ENCODE data around the gene GRXCR2. TPM values are rescaled to one million over a fixed set of nuclear protein-coding genes. Genes with fewer than 3 reads are reported as not detected.
A peak's percentile ranks its signal among the peaks of the same experiment; 100 is the strongest.

GRXCR2 gene
- total and polyA plus RNA-seq, 4 experiments from 2014 or later, result not detected

- Mint-ChIP-seq H3K4me3 (no peak overlapping the region), H3K4me1 (peaks cover 0 to 1% (median 0%) of the 10 kb centered on the region in 4 donors), H3K36me3 (no peaks in the 10 kb centered on the region), H3K27ac (no peak overlapping the region), H3K27me3 (peaks cover 4 to 8% of the 10 kb centered on the region in 2 donors), H3K9me3 (peaks cover 0 to 6% (median 0%) of the 10 kb centered on the region in 8 donors)
- no peak overlapping the region for H3K4me3 ChIP-seq (ENCODE audit: low read length in 2 of 2)
- H3K9me3 ChIP-seq (ENCODE audit: control insufficient read depth in 1 of 2, low read length in 2 of 2), result no peaks in the 10 kb centered on the region
- DNase-seq, result no peak
- no peaks in the 10 kb centered on the region for H3K27me3 ChIP-seq (ENCODE audit: insufficient read depth, low read length)
- H3K4me1 ChIP-seq (ENCODE audit: insufficient read depth, low read length), result peaks cover 6% of the 10 kb centered on the region
- no peak overlapping the region for H3K27ac ChIP-seq (ENCODE audit: low read depth, low read length)
- CTCF ChIA-PET (ENCODE audit: partially characterized antibody), result no interaction called here
- H3K36me3 ChIP-seq (ENCODE audit: insufficient read depth, low read length), result no peaks in the 10 kb centered on the region
- intact Hi-C loops (cut with micrococcal nuclease), result no loop called here
- POLR2A ChIA-PET (ENCODE audit: partially characterized antibody), result no interaction called here
These were observed 13.4 kb downstream of the GRXCR2 start for GRCh38 chr5:145859453-145859852.

GRCh38 chr5:145858959-145859358 is 13.9 kb downstream of the GRXCR2 start:
- POLR2A ChIA-PET (ENCODE audit: partially characterized antibody), result no interaction called here
- CTCF ChIA-PET (ENCODE audit: partially characterized antibody), result no interaction called here
- Histone ChIP-seq H3K9me3 (ENCODE audit: control insufficient read depth in 1 of 2, low read length in 2 of 2) (no peaks in the 10 kb centered on the region), H3K27ac (ENCODE audit: low read depth, low read length) (no peak overlapping the region), H3K4me3 (ENCODE audit: low read length in 2 of 2) (no peak overlapping the region), H3K4me1 (ENCODE audit: insufficient read depth, low read length) (peaks cover 6% of the 10 kb centered on the region), H3K36me3 (ENCODE audit: insufficient read depth, low read length) (no peaks in the 10 kb centered on the region), H3K27me3 (ENCODE audit: insufficient read depth, low read length) (no peaks in the 10 kb centered on the region)
- intact Hi-C loops (cut with micrococcal nuclease), result no loop called here
- DNase-seq, result no peak
- no peaks in the 10 kb centered on the region for H3K36me3 Mint-ChIP-seq
- H3K27me3 Mint-ChIP-seq, result peaks cover 2 to 7% of the 10 kb centered on the region in 2 donors
- peaks cover 0 to 1% (median 0%) of the 10 kb centered on the region in 4 donors for H3K4me1 Mint-ChIP-seq
- no peak overlapping the region for H3K4me3 Mint-ChIP-seq
- H3K27ac Mint-ChIP-seq, result no peak overlapping the region
- H3K9me3 Mint-ChIP-seq, result peaks cover 0 to 5% (median 0%) of the 10 kb centered on the region in 8 donors

- Histone ChIP-seq H3K4me3 (ENCODE audit: low read length in 2 of 2) (no peak overlapping the region), H3K27ac (ENCODE audit: low read depth, low read length) (no peak overlapping the region), H3K27me3 (ENCODE audit: insufficient read depth, low read length) (no peaks in the 10 kb centered on the region), H3K36me3 (ENCODE audit: insufficient read depth, low read length) (no peaks in the 10 kb centered on the region), H3K9me3 (ENCODE audit: control insufficient read depth in 1 of 2, low read length in 2 of 2) (no peaks in the 10 kb centered on the region), H3K4me1 (ENCODE audit: insufficient read depth, low read length) (peaks cover 6% of the 10 kb centered on the region)
- Mint-ChIP-seq H3K4me1 (peaks cover 0 to 1% (median 0%) of the 10 kb centered on the region in 4 donors), H3K27ac (no peak overlapping the region), H3K9me3 (peaks cover 0 to 1% (median 0%) of the 10 kb centered on the region in 8 donors), H3K36me3 (no peaks in the 10 kb centered on the region), H3K27me3 (peaks cover 0 to 6% of the 10 kb centered on the region in 2 donors), H3K4me3 (peak overlapping the region in 6 of 8 donors; percentile 21 to 63 (median 56))
- intact Hi-C loops (cut with micrococcal nuclease), result no loop called here
- no peak for DNase-seq
- CTCF ChIA-PET (ENCODE audit: partially characterized antibody), result interaction anchor here (0.6 to 1.1 kb wide), 2 partner anchors 9 to 30 kb away, joined by 3 read pairs; no protein-coding TSS in a partner anchor
- POLR2A ChIA-PET (ENCODE audit: partially characterized antibody), result no interaction called here
These were observed 16.5 kb downstream of the GRXCR2 start for GRCh38 chr5:145856285-145856818.

- H3K4me3 Mint-ChIP-seq, result peak overlapping the region in 1 of 8 donors; percentile 61
- peaks cover 0 to 1% (median 0%) of the 10 kb centered on the region in 8 donors for H3K9me3 Mint-ChIP-seq
- Histone ChIP-seq H3K27ac (ENCODE audit: low read depth, low read length) (no peak overlapping the region), H3K4me3 (ENCODE audit: low read length in 2 of 2) (no peak overlapping the region), H3K4me1 (ENCODE audit: insufficient read depth, low read length) (peaks cover 6% of the 10 kb centered on the region), H3K36me3 (ENCODE audit: insufficient read depth, low read length) (no peaks in the 10 kb centered on the region), H3K27me3 (ENCODE audit: insufficient read depth, low read length) (no peaks in the 10 kb centered on the region), H3K9me3 (ENCODE audit: control insufficient read depth in 1 of 2, low read length in 2 of 2) (no peaks in the 10 kb centered on the region)
- H3K27me3 Mint-ChIP-seq, result peaks cover 0 to 4% of the 10 kb centered on the region in 2 donors
- peaks cover 0 to 1% (median 0%) of the 10 kb centered on the region in 4 donors for H3K4me1 Mint-ChIP-seq
- H3K36me3 Mint-ChIP-seq, result no peaks in the 10 kb centered on the region
- DNase-seq, result no peak
- intact Hi-C loops (cut with micrococcal nuclease), result no loop called here
- CTCF ChIA-PET (ENCODE audit: partially characterized antibody), result interaction anchor here (0.6 to 1.5 kb wide), 2 partner anchors 9 to 29 kb away, joined by 3 to 4 read pairs; no protein-coding TSS in a partner anchor
- POLR2A ChIA-PET (ENCODE audit: partially characterized antibody), result no interaction called here
- H3K27ac Mint-ChIP-seq, result no peak overlapping the region
These were observed 17.0 kb downstream of the GRXCR2 start for GRCh38 chr5:145855763-145856267.

- ChIA-PET CTCF (ENCODE audit: partially characterized antibody) (interaction anchor here (1.5 kb wide), 1 partner anchor 28 kb away, joined by 4 read pairs; no protein-coding TSS in a partner anchor), POLR2A (ENCODE audit: partially characterized antibody) (no interaction called here)
- Mint-ChIP-seq H3K4me1 (peaks cover 0 to 1% (median 0%) of the 10 kb centered on the region in 4 donors), H3K4me3 (no peak overlapping the region), H3K27me3 (peaks cover 0 to 4% of the 10 kb centered on the region in 2 donors), H3K27ac (no peak overlapping the region), H3K9me3 (peaks cover 0 to 1% (median 0%) of the 10 kb centered on the region in 8 donors), H3K36me3 (no peaks in the 10 kb centered on the region)
- H3K9me3 ChIP-seq (ENCODE audit: control insufficient read depth in 1 of 2, low read length in 2 of 2), result no peaks in the 10 kb centered on the region
- H3K36me3 ChIP-seq (ENCODE audit: insufficient read depth, low read length), result no peaks in the 10 kb centered on the region
- H3K4me3 ChIP-seq (ENCODE audit: low read length in 2 of 2), result no peak overlapping the region
- no peak overlapping the region for H3K27ac ChIP-seq (ENCODE audit: low read depth, low read length)
- no peaks in the 10 kb centered on the region for H3K27me3 ChIP-seq (ENCODE audit: insufficient read depth, low read length)
- intact Hi-C loops (cut with micrococcal nuclease), result no loop called here
- peaks cover 6% of the 10 kb centered on the region for H3K4me1 ChIP-seq (ENCODE audit: insufficient read depth, low read length)
- no peak for DNase-seq
These were observed 18.1 kb downstream of the GRXCR2 start for GRCh38 chr5:145854651-145855258.

GRCh38 chr5:145853781-145854376 is 18.9 kb downstream of the GRXCR2 start:
- Histone ChIP-seq H3K27me3 (ENCODE audit: insufficient read depth, low read length) (no peaks in the 10 kb centered on the region), H3K4me1 (ENCODE audit: insufficient read depth, low read length) (peaks cover 6% of the 10 kb centered on the region), H3K36me3 (ENCODE audit: insufficient read depth, low read length) (no peaks in the 10 kb centered on the region), H3K4me3 (ENCODE audit: low read length in 2 of 2) (no peak overlapping the region), H3K27ac (ENCODE audit: low read depth, low read length) (no peak overlapping the region), H3K9me3 (ENCODE audit: control insufficient read depth in 1 of 2, low read length in 2 of 2) (no peaks in the 10 kb centered on the region)
- H3K4me3 Mint-ChIP-seq, result no peak overlapping the region
- H3K36me3 Mint-ChIP-seq, result no peaks in the 10 kb centered on the region
- H3K27me3 Mint-ChIP-seq, result peaks cover 3 to 7% of the 10 kb centered on the region in 2 donors
- DNase-seq, result no peak
- H3K27ac Mint-ChIP-seq, result no peak overlapping the region
- H3K4me1 Mint-ChIP-seq, result peaks cover 0 to 1% (median 0%) of the 10 kb centered on the region in 4 donors
- POLR2A ChIA-PET (ENCODE audit: partially characterized antibody), result no interaction called here
- peaks cover 0 to 3% (median 0%) of the 10 kb centered on the region in 8 donors for H3K9me3 Mint-ChIP-seq
- CTCF ChIA-PET (ENCODE audit: partially characterized antibody), result no interaction called here
- intact Hi-C loops (cut with micrococcal nuclease), result no loop called here

- no peak overlapping the region for H3K27ac Mint-ChIP-seq
- peaks cover 0 to 1% (median 0%) of the 10 kb centered on the region in 4 donors for H3K4me1 Mint-ChIP-seq
- H3K4me3 Mint-ChIP-seq, result no peak overlapping the region
- H3K9me3 Mint-ChIP-seq, result peaks cover 0 to 3% (median 0%) of the 10 kb centered on the region in 8 donors
- H3K4me3 ChIP-seq (ENCODE audit: low read length in 2 of 2), result no peak overlapping the region
- no peak for DNase-seq
- H3K9me3 ChIP-seq (ENCODE audit: control insufficient read depth in 1 of 2, low read length in 2 of 2), result no peaks in the 10 kb centered on the region
- CTCF ChIA-PET (ENCODE audit: partially characterized antibody), result no interaction called here
- peaks cover 6% of the 10 kb centered on the region for H3K4me1 ChIP-seq (ENCODE audit: insufficient read depth, low read length)
- no peak overlapping the region for H3K27ac ChIP-seq (ENCODE audit: low read depth, low read length)
- intact Hi-C loops (cut with micrococcal nuclease), result no loop called here
- H3K36me3 ChIP-seq (ENCODE audit: insufficient read depth, low read length), result no peaks in the 10 kb centered on the region
- H3K27me3 Mint-ChIP-seq, result peaks cover 3 to 9% of the 10 kb centered on the region in 2 donors
- no peaks in the 10 kb centered on the region for H3K27me3 ChIP-seq (ENCODE audit: insufficient read depth, low read length)
- POLR2A ChIA-PET (ENCODE audit: partially characterized antibody), result no interaction called here
- H3K36me3 Mint-ChIP-seq, result no peaks in the 10 kb centered on the region
These were observed 19.8 kb downstream of the GRXCR2 start for GRCh38 chr5:145852990-145853389.

Measured in CD4-positive, alpha-beta memory T cell (primary cell).